Stimulated activated CD4-positive, alpha-beta T cell treated with anti-CD3 and anti-CD28 coated beads, TNF-alpha, amount 100 ng/mL, for 1 hour (primary cell): ENCODE measurements around the gene TNFAIP8L3.

Experiments used
- DNase-seq, 3 donors: peaks; one replicate each; pipeline ENCODE4 v3.0.0-alpha.2; 2020; ENCODE audit warnings: low read depth in 3 of 3, low spot score in 1 of 3

TNFAIP8L3 gene

GRCh38 chr15:51117270-51117669 lies 22.6 kb upstream of the TNFAIP8L3 start:
- DNase-seq = no peak

- DNase-seq = no peak
Measured at GRCh38 chr15:51114437-51115119, 19.9 kb upstream of the TNFAIP8L3 start.

- no peak for DNase-seq
Measured at GRCh38 chr15:51112078-51112477, 17.4 kb upstream of the TNFAIP8L3 start.

- no peak for DNase-seq
Measured at GRCh38 chr15:51111061-51111460, 16.4 kb upstream of the TNFAIP8L3 start.

GRCh38 chr15:51110171-51110570 lies 15.5 kb upstream of the TNFAIP8L3 start:
- no peak for DNase-seq

GRCh38 chr15:51108933-51109550 lies 14.3 kb upstream of the TNFAIP8L3 start:
- no peak for DNase-seq

- DNase-seq = no peak
Measured at GRCh38 chr15:51107612-51108011, 12.9 kb upstream of the TNFAIP8L3 start.

GRCh38 chr15:51106481-51106880 lies 11.8 kb upstream of the TNFAIP8L3 start:
- no peak for DNase-seq

- no peak for DNase-seq
Measured at GRCh38 chr15:51105430-51106016, 10.8 kb upstream of the TNFAIP8L3 start.

GRCh38 chr15:51104512-51104911 lies 9.8 kb upstream of the TNFAIP8L3 start:
- no peak for DNase-seq

GRCh38 chr15:51103330-51103729 lies 8.6 kb upstream of the TNFAIP8L3 start:
- DNase-seq = no peak

GRCh38 chr15:51100785-51101489 lies 6.2 kb upstream of the TNFAIP8L3 start:
- DNase-seq = no peak

GRCh38 chr15:51099185-51099584 lies 4.5 kb upstream of the TNFAIP8L3 start:
- DNase-seq = no peak

- DNase-seq = no peak
Measured at GRCh38 chr15:51098331-51098619, 3.6 kb upstream of the TNFAIP8L3 start.

- no peak for DNase-seq
Measured at GRCh38 chr15:51097553-51098330, 3.0 kb upstream of the TNFAIP8L3 start.

- no peak for DNase-seq
Measured at GRCh38 chr15:51096976-51097375, 2.3 kb upstream of the TNFAIP8L3 start.

- no peak for DNase-seq
Measured at GRCh38 chr15:51095681-51096331, 1.1 kb upstream of the TNFAIP8L3 start.

- DNase-seq = no peak
Measured at GRCh38 chr15:51093839-51094605, 684 bp downstream of the TNFAIP8L3 start.

- no peak for DNase-seq
Measured at GRCh38 chr15:51093488-51093838, 1.2 kb downstream of the TNFAIP8L3 start.

- no peak for DNase-seq
Measured at GRCh38 chr15:51092480-51093040, 2.1 kb downstream of the TNFAIP8L3 start.
